ENCODE data around the gene MALSU1.
"Not testable (repeated sequence)": the region's sequence is repeated elsewhere in the genome, so short reads cannot be mapped to it uniquely, and the experiment has no call there.

MALSU1 gene

DNA sequence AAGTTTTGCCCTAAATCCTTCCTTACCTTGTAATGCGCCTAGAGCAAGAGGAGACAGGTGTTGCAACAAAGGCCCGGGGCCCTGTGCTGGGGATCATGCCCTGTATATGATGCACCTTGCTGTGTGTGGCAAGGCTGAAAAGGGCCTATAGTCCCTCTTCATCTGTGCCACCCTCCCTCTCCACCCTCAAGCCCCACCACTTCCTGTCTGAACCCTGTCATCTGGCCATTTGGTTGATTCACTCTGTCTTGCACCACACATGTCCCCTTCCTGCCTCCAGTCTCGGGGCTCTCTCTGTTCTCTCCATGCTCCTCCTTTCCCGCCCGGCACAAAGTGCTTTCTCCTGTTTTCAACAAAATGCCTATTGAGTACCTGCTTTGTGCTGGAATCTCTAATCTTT is 11.5 kb upstream of the MALSU1 start:
- no peak for DNase-seq

DNA sequence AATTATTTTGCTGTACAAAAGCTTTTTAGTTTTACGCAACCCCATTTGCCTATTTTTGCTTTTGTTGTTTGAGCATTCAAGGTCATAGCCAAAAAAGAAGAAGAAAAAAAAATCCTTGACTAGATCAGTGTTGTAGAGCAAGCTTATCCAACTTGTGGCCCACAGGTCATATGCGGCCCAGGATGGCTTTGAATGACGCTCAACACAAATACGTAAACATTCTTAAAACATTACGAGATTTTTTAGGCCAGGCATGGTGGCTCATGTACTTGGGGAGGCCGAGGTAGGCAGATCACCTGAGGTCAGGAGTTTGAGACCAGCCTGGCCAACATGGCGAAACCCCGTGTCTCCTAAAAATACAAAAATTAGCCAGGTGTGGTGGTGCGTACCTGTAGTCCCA is 8.1 kb upstream of the MALSU1 start:
- no peak for DNase-seq

DNA sequence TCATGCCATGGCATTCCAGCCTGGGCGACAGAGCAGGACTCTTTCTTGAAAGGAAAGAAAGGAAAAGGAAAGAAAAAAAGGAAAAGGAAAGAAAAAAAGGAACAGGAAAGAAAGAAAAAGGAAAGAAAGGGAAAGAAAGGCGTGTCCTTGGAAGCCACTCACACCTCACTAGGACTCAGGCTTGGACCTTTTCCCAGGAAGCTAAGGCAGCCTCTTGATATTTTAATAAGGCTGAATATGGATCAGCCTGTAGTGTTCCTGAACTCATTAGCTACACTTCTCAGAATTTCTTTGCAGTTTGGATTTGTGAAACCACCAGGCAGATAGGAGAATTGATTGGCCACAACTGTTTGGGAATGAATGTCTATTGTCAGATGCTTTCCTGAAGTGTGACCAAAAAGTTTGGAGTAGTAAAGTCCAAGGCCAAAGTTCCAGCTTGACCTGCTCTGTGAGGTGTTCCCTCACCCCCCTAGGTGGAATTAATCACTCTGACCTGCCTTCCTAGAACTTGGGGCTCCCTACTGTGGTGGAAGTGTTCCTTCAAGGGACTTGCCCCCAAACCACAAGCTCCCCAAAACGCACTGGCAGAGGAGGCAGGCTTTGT is 7.1 kb upstream of the MALSU1 start:
- no peak for DNase-seq

- DNase-seq, result no peak
These were observed 6.5 kb upstream of the MALSU1 start for GRCh38 chr7:23292623-23293022.

DNA sequence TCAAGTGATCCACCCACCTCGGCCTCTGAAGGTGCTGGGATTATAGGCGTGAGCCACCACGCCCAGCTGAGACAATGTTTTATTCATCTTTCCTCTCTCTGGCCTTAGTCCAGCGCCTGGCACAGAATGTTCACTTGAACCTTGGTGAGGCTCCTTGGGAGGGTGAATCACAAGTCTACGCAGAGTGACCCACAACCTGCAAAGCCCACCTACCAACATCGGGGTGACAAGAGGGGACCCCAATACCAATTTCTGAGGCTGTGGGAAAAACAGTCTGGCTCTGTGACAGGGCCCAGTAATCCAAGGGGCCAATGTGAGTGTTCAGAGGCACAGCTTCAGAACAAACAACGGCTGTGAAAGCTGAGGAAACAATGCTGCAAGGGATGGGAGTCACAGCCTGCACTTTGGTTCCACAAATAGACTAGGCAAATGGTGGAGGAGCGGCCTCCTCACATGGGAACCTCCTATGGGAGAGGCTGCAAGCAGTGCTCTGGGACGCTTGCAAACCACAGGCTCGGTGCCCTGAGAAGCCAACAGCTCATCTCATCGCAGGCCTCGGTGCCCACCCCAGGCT is 5.6 kb upstream of the MALSU1 start:
- DNase-seq, result no peak

DNA sequence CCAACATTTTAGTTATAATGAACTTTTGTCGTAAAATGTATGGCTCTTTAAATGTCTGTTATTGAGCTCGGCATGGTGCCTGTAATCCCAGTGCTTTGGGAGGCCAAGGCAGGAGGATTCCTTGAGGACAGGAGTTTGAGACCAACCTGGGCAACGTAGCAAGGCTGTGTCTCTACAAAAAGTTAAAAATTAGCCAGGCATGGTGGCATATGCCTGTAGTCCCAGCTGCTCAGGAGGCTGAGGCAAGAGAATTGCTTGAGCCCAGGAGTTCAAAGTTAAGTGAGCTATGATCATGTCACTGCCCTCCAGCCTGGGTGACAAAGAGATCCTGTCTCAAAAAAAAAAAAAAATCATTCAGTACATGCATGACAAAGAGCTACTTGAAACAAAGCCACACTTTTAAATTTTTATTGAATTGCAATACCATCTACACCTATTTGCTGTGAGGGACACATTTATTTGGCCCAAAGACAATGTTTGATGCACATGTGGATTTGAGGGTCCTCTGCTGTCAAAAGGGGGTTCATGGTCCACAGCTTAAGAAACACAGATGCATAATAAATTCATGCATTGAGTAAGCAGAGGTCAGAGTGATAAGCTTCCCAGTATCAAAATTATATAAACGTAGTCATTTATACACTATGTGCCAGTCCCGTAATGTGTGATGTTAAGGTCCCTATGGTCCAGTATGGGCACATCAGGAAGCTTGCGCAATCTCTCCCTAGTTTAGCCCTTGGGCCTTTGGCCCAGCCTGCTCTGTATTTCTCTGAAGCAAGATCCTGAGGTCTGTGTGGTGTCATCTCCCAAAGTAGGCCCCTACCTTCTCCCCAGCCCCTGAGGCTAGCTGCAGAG is 4.4 kb upstream of the MALSU1 start:
- no peak for DNase-seq

- no peak for DNase-seq
These were observed 3.8 kb upstream of the MALSU1 start for GRCh38 chr7:23295401-23295697.

GRCh38 chr7:23298141-23298881 is 828 bp upstream of the MALSU1 start:
- DNase-seq, result no peak

- no peak for DNase-seq
These were observed 696 bp downstream of the MALSU1 start for GRCh38 chr7:23299770-23300300.

GRCh38 chr7:23306936-23307521 is 7.9 kb downstream of the MALSU1 start:
- no peak for DNase-seq

DNA sequence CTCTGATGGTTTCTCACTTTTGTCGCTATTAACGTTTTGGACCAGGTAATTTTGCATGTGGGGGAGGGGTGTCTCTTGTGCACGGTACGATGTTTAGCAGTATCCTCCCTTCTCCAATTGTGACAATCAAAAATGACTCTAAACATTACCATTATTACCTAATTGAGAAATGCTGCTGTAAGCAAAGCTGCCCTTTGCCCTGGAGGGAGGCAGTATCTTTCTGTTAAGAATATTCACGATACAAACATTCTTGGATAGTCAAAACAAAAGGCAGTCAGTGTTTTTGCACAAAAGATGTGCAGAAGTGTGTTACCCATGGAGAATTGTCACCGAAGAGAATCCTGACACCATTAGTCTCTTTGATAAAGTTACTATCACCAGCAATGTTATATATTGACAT is 9.6 kb downstream of the MALSU1 start:
- no peak for DNase-seq

GRCh38 chr7:23312141-23312540 is 13.0 kb downstream of the MALSU1 start:
- DNase-seq, result not testable (repeated sequence)

GRCh38 chr7:23315366-23315765 is 16.2 kb downstream of the MALSU1 start:
- DNase-seq, result no peak

- no peak for DNase-seq
These were observed 32.0 kb downstream of the MALSU1 start for GRCh38 chr7:23331132-23331531.

DNA sequence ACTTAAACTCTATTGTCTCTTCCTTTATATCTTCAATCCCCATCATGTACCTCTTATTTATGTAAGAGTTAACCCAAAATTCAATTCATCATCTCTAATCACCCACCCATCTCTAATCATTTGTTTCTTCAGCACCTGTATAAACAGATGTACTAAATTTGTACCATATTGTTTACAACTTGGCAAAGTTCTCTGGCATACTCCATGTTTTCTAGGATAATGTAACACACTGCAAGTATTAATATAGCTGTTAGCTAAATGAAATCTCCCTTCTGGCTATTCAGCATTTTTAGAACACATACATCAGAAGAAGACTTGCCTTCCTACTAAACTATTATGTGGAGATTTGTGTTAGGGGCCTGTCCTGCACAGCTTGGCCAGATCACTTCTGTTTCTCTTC is 33.1 kb downstream of the MALSU1 start:
- no peak for DNase-seq

- DNase-seq, result no peak
These were observed 33.9 kb downstream of the MALSU1 start for GRCh38 chr7:23332910-23333612.

- no peak for DNase-seq
These were observed 34.6 kb downstream of the MALSU1 start for GRCh38 chr7:23333671-23334246.

- no peak for DNase-seq
These were observed 35.4 kb downstream of the MALSU1 start for GRCh38 chr7:23334482-23335056.

- no peak for DNase-seq
These were observed 36.0 kb downstream of the MALSU1 start for GRCh38 chr7:23335136-23335535.

- DNase-seq, result no peak
These were observed 36.5 kb downstream of the MALSU1 start for GRCh38 chr7:23335621-23336020.

DNA sequence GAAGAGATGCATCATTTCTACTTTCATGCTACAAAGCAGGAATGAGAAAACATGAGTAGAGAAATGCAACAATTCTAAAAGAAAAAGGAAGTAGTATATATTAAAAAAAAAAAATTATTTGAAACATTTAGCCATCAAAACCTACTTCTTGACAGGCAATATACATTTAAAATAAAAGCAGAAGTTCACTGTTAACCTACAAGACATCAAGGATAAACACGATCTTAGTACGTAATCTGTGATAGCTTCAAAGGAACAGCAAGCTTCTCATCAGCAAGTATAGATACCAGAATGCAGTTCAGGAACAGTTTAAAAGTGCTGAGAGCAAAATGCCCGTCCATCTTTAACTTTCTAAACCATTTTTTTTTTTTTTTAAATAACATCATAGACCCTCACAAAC is 36.9 kb downstream of the MALSU1 start:
- DNase-seq, result no peak

DNA sequence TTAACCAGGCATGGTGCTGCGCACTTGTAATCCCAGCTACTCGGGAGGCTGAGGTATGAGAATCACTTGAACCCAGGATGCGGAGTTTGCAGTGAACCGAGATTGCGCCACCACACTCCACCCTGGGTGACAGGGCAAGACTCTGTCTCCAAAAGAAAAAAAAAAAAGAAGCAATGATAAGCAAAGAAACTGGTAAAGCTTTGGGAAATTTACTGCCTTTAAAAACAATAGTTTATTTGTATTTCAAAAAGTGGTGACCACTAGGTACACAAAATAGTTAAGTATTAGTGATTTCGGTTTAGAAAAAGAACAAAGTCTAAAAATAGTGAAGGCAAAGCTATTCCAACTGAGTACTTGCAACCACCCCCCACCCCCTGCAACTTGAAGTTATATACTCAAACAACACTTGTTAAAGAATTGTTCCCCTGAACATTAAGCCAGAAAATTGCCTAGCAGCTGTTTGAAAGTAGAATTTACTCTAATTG is 37.7 kb downstream of the MALSU1 start:
- no peak for DNase-seq
